ENCODE measurements around the gene KLF12.

The KLF12 gene

DNA sequence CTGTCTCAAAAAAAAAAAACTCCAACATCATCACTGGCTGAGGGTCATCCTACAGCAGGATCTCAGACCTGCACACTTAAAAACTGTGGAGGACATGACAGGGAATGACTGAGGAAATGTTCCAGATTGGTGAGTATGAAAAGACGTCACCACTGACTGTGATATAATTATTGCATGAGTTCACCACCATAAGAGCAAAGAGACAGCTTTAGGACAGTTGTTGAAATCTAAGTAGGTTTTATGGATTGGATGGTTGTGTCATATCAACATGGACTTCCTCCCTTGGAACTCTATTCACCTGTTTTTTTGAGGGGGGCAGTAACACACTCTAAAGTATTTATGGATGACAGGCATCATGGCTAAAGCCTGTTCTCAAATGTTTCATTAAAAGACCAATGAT is 31.5 kb downstream of the KLF12 start:
- DNase-seq (ENCODE audit: low spot score): no peak

DNA sequence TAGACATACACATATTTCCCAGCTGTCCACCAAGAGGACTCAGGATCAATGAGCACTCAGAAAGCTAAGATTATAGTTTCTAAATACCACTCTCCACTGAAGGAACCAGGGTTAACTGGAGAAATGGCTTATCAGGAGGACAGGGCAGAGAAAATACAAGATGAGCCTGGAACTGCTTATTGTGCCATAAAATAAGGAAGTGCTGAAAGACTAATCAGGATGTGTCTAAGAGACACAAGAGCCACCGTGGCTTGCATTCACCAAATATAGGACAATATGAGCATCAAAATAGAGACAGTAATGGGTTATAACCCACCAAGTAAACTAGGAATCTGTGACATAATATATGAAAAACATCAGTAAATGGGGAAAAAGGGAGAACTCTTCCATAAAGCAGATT is 32.8 kb downstream of the KLF12 start:
- DNase-seq (ENCODE audit: low spot score): no peak

GRCh38 chr13:74098077-74098476 is 36.1 kb downstream of the KLF12 start:
- no peak for DNase-seq (ENCODE audit: low spot score)

DNA sequence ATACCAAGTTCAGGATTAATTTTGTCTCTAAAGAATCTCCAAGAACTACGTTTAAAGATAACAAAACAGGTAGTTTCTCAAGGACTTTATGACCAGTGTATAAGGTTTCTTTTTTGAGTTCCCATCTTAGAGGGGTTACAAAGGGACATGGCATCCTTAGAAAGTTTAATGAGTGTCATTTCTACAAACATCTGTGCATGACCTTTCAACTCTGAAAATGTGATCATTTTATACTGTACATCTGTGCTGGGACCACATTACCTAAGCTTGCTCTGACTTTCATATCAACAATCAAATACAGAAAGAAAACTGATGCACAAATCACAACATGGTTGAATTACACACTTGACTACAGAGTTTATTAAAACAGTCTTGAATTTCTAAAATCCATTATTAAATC is 37.1 kb downstream of the KLF12 start:
- DNase-seq (ENCODE audit: low spot score): no peak

DNA sequence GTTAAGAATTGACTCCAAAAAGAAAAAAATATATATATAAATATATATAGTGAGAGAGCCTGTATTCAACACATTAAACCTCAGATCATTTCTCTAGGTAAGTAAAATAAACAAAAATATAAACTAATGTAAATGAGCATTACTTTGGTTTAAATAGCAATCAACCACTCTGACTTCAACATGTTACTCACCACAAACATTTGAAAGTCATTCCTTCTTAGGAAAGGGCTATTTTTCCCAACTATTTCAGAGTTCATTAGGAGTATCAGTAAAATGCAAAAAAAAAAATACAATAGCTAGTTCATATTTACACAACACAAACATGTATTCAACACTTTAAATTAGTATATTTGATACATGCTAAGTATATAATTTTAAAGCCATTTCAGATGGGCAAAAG is 40.5 kb downstream of the KLF12 start:
- DNase-seq (ENCODE audit: low spot score): no peak

- DNase-seq (ENCODE audit: low spot score): no peak
Measured at GRCh38 chr13:74092711-74093110, 41.5 kb downstream of the KLF12 start.

DNA sequence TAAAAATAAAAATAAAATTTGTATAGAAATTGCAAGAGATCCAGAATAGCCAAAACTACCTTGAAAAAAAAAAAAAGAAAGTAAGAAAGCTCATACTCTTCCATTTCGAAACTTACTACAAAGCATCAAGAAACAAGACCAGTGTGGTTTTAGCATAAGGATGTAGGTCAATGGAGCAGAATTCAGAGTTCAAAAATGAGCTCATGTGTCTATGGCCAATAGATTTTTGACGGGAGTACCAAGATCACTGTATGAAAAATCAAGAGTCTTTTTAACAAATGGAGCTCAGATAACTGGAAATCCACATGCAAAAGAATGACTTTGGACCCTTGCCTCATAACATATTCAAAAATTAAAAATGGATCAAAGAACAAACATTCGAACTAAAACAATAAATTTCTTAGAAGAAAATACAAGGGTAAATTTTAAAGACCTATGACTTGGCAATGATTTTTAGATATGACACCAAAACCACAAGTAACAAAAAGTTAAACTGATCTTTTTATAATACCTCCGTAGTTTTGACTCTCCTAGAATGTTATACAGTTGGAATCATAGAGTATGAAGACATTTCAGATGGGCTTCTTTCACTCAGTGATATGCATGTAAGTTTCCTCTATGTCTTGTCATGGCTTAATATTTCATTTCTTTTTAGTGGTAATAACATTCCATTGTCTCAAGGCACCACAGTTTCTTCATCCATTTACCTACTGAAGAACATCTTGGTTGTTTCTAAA is 43.2 kb downstream of the KLF12 start:
- no peak for DNase-seq (ENCODE audit: low spot score)

GRCh38 chr13:74090397-74090796 is 43.8 kb downstream of the KLF12 start:
- DNase-seq (ENCODE audit: low spot score): no peak

DNA sequence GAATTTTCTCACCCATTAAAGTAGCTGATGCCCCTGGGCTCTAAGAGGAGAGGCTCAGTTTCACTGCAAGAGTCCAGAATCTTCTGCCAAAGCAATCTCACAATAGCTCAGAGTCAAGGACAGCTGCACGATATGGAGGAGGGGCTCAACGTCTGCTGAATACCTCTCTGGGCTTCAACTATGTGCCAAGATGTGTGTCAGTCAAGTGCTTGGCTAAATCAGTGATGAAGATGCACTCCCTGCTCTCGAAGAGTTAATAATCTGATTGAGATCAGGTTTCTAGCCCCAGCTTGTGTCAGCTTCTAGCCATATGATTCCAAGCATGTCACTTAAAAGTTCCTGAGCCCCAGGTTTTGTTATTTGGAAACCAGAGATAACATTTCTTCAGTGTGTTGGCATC is 46.8 kb downstream of the KLF12 start:
- DNase-seq (ENCODE audit: low spot score): no peak

Measured in left forelimb (tissue), 1 donor.